NCI-H1092 (cell line): ENCODE data around the gene SLC13A3.

Source experiments
- DNase-seq: peaks from one replicate; lab custom pipeline; 2025; lab: John Stamatoyannopoulos, UW

Gene SLC13A3

GRCh38 chr20:46651091-46651962 lies at the start of gene SLC13A3:
Gene SLC13A3, minus strand, starts transcription at chr20:46651459. Its CDS starts 38 bp downstream, at chr20:46651421.
- peak; percentile 6 for DNase-seq

DNA sequence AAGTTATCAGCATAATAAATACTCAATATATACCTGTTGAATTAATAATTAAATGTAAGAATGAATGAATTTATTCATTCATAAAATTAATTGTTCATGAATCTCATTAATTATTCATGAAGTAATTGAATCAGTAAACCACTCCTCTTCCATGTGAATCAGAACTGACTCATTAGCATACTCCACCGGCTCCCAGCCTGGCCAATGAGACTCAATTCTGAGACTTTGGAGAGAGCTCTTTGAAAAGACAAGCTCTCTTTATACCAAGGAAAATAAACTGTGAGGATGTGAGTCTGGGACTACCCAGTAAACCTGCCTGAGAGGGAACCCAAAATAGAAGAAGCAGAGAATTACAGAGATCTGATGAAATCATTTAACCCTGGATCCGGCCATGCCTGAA lies 49.8 kb upstream of the SLC13A3 start:
- DNase-seq: no peak

GRCh38 chr20:46700481-46700880 lies 49.2 kb upstream of the SLC13A3 start:
- DNase-seq: no peak

DNA sequence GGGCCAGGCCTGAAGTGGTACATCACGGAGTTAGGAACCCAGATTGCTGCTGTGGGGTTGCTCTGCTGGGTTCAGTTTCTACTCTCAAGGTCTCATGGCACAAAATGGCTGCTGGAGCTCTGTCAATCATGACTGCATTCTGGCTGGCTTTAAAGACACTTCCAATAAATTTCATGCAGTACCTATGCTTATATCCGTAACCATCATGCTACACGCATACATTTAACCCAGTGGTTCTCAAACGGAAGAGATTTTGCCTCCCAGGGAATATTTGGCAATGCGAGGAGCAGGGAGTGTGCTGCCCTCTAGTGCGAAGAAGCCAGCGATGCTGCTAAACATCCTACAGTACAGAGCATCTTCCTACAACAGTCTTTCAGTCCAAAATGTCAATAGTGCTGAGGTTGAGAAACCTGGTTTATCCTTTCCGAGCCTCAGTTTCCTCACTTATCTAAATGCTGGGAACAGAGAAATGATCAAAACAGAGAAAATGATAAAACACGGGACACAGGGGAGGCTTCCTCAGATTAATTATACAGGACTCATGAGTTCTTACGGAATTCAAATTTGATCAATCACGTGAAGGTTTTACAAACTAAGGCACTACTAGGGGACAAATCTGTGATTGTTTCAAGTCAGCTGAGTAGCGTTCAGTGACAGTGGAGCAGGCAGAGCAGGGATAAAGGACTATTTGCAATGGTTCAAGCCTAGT lies 48.5 kb upstream of the SLC13A3 start:
- no peak for DNase-seq

GRCh38 chr20:46698788-46699187 lies 47.5 kb upstream of the SLC13A3 start:
- DNase-seq: no peak

- no peak for DNase-seq
Measured at GRCh38 chr20:46696791-46697279, 45.6 kb upstream of the SLC13A3 start.

DNA sequence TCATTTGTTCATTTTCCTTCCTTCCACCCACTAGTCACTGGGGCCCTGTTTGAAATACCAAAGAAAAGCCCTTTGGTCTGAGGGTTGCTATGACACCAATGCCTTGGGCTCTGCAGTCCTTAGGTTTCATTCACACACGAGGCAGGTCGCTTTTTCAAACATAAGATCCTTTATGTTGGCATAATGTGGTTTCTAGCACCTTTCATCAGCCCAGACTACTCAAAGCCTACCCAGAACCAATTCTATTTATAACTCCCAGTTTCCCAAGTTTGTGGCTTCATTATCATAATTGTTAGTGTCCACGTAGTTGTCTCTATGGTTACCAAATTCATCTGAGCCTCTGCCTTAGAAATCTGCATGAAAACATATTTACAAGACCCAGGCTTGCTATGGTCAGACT lies 44.6 kb upstream of the SLC13A3 start:
- DNase-seq: no peak

DNA sequence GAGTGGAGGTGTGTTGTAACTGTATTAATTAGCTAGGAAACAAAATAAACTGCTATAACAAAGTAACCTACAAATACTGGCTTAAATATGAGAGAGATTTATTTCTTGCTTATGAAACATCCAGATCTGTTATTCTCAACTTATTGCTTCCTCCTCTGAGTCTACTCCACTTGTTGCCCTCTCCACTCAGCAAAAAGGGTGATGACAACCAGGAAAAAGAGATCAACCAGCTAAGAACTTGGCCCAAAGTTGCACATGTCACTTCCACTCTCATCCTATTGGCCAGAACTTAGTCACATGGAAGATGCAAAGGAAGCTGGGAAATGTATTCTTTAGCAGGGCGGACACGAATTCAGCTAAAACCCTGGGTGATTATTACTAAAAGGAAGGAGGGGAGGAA lies 43.2 kb upstream of the SLC13A3 start:
- no peak for DNase-seq

GRCh38 chr20:46691196-46691595 lies 39.9 kb upstream of the SLC13A3 start:
- DNase-seq: no peak

DNA sequence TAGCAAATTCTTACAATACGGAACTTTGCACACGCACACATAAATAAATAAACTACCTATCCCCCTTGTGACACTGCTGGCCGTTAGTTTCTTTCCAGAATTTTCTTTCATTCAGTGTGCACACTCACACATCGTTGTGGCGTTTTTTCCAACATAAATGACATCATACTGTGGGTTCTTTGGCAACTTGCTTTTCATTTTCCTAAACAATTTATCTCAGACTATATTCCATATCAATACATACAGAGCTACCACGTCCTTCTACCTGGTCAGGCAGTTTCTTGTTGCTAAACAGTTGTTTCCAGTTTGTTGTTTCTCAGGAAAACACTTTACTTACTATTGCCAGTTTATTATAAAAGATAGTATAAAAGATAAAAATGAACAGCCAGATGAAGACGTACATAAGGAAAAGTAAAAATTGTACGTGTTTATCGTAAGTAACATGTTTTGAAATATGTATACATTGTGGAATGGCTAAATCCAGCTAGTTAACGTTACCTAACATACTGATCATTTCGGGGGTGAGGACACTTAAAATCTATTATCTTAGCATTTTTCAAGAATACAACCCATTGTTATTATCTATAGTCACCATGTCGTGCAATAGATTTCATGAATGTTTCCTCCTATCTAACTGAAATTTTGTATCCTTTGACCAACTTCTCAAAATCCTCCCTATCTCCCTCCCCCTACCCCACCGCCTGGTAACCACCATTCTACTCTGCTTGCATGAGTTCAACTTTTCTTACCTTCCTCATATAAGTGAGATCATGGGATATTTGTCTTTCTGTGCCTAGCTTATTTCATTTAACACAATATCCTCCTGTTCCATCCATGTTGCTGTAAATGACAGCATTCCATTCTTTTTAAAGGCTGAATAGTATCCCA lies 39.2 kb upstream of the SLC13A3 start:
- DNase-seq: no peak

GRCh38 chr20:46689754-46690085 lies 38.5 kb upstream of the SLC13A3 start:
- no peak for DNase-seq

GRCh38 chr20:46689082-46689753 lies 38.0 kb upstream of the SLC13A3 start, which contains the start of gene TP53RK:
Gene TP53RK, minus strand, starts transcription at chr20:46689444. Its CDS starts 30 bp downstream, at chr20:46689414.
- DNase-seq: peak; percentile 81

DNA sequence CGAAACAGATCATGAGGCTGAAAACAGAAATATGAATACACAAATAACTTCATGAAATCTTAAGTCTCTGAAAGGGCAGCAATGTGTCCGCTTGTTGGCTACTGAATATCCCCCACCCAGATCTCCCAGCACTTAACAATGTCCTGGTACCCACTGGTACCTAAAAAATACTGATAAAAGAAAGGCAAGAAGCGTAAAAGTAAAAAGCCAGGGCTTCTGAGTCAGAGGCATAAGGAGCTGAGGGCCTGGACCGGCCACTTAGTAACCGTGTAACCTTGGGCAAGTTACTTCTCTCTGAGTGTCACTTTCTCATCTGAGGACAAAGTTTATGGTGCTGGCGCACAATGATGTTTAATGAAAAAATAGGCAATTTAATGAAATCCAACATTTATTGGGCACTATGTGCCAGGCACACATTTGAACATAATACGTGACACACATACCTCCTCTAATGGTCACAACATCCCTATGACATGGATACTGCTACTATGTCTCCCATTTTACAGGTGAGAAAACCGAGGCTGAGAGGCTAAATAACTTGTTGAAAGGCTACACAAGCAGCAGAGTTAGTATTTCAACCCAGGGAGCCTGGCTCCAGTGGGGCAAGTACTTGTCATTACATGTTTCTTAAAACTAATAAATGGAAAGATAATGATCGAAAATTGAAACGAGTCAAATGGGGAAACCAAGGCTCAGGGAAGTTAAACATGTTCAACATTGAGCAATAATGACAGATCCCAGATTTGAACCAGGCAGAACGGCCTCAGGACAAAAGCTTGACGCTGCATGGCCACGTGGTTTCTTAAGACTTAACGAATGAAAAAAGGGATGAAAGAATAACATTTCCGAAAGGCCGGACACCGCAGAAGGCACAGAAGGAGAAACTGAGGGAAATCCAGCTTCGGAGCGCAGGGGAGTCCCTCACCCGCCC lies 37.2 kb upstream of the SLC13A3 start:
- no peak for DNase-seq

DNA sequence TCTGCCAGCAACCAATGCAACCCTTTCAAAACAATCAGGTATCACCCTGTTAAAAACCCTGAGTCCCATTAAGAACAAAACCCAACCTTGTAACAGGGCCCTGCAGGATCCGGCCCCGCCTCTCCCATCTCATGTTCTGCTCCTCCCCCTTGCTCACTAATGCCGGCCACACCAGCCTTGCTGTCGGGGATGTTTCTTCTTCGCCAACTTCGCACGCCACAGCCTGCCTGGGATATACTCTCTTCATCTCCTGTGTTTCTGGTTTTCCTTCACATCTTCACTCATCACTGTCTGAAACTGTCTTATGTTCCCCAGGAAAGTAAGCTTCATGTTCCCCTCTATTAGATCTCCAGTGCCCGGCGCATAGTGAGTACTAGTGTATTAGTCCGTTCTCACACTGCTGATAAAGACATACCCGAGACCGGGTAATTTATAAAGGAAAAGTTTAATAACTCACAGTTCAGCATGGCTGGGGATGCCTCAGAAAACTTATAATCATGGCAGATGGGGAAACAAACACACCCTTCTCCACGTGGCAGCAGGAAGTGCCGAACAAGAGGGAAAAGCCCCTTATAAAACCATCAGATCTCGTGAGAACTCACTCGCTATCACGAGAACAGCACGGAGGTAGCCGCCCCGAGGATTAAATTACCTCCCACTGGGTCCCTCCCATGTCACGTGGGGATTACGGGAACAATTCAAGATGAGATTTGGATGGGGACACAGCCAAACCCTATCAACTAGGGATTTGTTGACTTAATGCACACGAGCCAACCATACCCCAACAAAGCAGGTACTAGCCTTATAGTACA lies 32.9 kb upstream of the SLC13A3 start:
- no peak for DNase-seq

GRCh38 chr20:46683668-46683938 lies 32.3 kb upstream of the SLC13A3 start:
- no peak for DNase-seq

- no peak for DNase-seq
Measured at GRCh38 chr20:46683011-46683667, 31.9 kb upstream of the SLC13A3 start.

- DNase-seq: no peak
Measured at GRCh38 chr20:46682063-46682821, 31.0 kb upstream of the SLC13A3 start.

- peak; percentile 66 for DNase-seq
Measured at GRCh38 chr20:46681032-46681854, 30.0 kb upstream of the SLC13A3 start.
